RWPE1 (cell line): ENCODE results near the gene TRAF7.
A peak's percentile ranks its signal among the peaks of the same experiment; 100 is the strongest.

Experiments used
- CTCF ChIA-PET: fragments of 350-600 bp; sonication (Branson Sonifier 250); formaldehyde crosslinking; extraction: SDS; loops from one replicate; lab custom pipeline; 2021; lab: Yijun Ruan, JAX
- POLR2A ChIA-PET: fragments of 400-600 bp; formaldehyde crosslinking; extraction: SDS; loops from one replicate; lab custom pipeline; 2020; ENCODE audit warnings: antibody characterized with exemption; ENCODE audit not compliant: low non-redundant PET; lab: Yijun Ruan, JAX
- DNase-seq: peaks from one replicate; pipeline ENCODE4 v3.0.0; 2012; ENCODE audit warnings: low spot score
- H3K27ac ChIP-seq: fragments of 450-650 bp; 2 replicates; pipeline ENCODE4 v1.5.1; 2017
- TF ChIP-seq, protein P1 (sequence below): fragments of 450-650 bp; conservative IDR thresholded peaks from 2 replicates; pipeline ENCODE4 v1.5.1; 2017; ENCODE audit warnings: low read depth, mild to moderate bottlenecking

TRAF7 gene

DNA sequence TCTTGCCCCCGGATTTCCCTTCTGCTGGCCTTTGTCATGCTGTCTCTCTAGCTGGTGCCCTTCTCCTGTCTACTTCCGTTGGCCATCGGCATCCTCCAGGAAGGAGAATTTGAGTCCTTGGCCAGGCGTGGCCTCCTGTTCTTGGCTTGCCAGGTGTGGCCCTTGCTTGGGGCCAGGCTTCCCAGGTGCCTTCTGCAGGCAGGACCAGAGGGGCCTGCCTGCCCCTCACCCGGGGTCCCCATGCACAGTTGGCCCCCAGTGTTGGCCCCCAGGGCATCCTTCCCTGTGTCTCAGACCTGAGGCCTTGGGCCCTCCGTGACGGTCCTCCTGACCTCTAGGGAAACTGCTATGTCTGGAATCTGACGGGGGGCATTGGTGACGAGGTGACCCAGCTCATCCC is 52.3 kb downstream of the TRAF7 start:
- TF ChIP-seq, protein P1, sequence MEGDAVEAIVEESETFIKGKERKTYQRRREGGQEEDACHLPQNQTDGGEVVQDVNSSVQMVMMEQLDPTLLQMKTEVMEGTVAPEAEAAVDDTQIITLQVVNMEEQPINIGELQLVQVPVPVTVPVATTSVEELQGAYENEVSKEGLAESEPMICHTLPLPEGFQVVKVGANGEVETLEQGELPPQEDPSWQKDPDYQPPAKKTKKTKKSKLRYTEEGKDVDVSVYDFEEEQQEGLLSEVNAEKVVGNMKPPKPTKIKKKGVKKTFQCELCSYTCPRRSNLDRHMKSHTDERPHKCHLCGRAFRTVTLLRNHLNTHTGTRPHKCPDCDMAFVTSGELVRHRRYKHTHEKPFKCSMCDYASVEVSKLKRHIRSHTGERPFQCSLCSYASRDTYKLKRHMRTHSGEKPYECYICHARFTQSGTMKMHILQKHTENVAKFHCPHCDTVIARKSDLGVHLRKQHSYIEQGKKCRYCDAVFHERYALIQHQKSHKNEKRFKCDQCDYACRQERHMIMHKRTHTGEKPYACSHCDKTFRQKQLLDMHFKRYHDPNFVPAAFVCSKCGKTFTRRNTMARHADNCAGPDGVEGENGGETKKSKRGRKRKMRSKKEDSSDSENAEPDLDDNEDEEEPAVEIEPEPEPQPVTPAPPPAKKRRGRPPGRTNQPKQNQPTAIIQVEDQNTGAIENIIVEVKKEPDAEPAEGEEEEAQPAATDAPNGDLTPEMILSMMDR = no peak
- POLR2A ChIA-PET = no interaction called here
- H3K27ac ChIP-seq = peak overlapping the region; percentile 93
- no peak for DNase-seq
- CTCF ChIA-PET = interaction anchor here (0.5 kb wide), 1 partner anchor 70 kb away, joined by 3 read pairs; no protein-coding TSS in a partner anchor

- CTCF ChIA-PET = interaction anchor here (0.5 kb wide), 1 partner anchor 70 kb away, joined by 3 read pairs; no protein-coding TSS in a partner anchor
- TF ChIP-seq, protein P1 = no peak
- no peak for DNase-seq
- POLR2A ChIA-PET = no interaction called here
- peak overlapping the region; percentile 93 for H3K27ac ChIP-seq
Measured at GRCh38 chr16:2208308-2208707, 52.7 kb downstream of the TRAF7 start.

DNA sequence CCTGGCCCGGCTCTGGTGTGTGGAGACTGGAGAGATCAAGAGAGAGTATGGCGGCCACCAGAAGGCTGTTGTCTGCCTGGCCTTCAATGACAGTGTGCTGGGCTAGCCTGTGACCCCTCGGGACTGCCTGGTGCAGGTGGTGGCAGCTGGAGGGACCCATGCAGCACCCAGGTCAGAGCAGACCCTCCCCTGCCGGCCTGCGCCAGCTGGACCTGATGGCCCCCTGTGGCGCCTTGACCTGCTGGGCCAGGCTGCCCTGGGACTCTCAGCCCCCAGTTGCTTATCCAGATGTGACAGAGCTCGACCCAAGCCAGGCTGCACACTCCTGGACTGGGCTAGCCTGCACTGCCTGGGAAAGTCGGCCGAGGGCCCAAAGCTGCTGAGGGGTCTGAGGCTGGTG is 53.2 kb downstream of the TRAF7 start:
- POLR2A ChIA-PET = no interaction called here
- CTCF ChIA-PET = interaction anchor here (0.7 kb wide), 1 partner anchor 68 kb away, joined by 3 read pairs; no protein-coding TSS in a partner anchor
- TF ChIP-seq, protein P1 = no peak
- no peak for DNase-seq
- H3K27ac ChIP-seq = peak overlapping the region; percentile 93

- peak overlapping the region; percentile 93 for H3K27ac ChIP-seq
- CTCF ChIA-PET = interaction anchor here (0.6 to 0.7 kb wide), 2 partner anchors 59 to 69 kb away, joined by 3 to 4 read pairs; no protein-coding TSS in a partner anchor
- DNase-seq = no peak
- TF ChIP-seq, protein P1 = no peak
- POLR2A ChIA-PET = no interaction called here
Measured at GRCh38 chr16:2209258-2210008, 53.9 kb downstream of the TRAF7 start.

GRCh38 chr16:2210009-2210332 is 54.4 kb downstream of the TRAF7 start:
- ChIA-PET POLR2A (no interaction called here), CTCF (interaction anchor here (0.6 kb wide), 1 partner anchor 59 kb away, joined by 4 read pairs; no protein-coding TSS in a partner anchor)
- peak overlapping the region; percentile 93 for H3K27ac ChIP-seq
- TF ChIP-seq, protein P1 = no peak
- no peak for DNase-seq

GRCh38 chr16:2210386-2211365 is 55.1 kb downstream of the TRAF7 start, which contains the start of gene BRICD5:
BRICD5 (minus strand) TSS chr16:2210863; CDS start chr16:2210833, 30 bp downstream.
- ChIA-PET POLR2A (interaction anchor here (0.7 kb wide), 1 partner anchor 40 kb away, joined by 4 read pairs; no protein-coding TSS in a partner anchor), CTCF (interaction anchor here (0.9 kb wide), 1 partner anchor 41 kb away, joined by 3 read pairs; no protein-coding TSS in a partner anchor)
- TF ChIP-seq, protein P1 = no peak
- peak within 1 kb of the TSS; percentile 93 for H3K27ac ChIP-seq
- DNase-seq = no peak
